ENCODE results near the gene UBALD2. TPM values are rescaled to one million over a fixed set of nuclear protein-coding genes. Genes with fewer than 3 reads are reported as not detected.
A peak's percentile ranks its signal among the peaks of the same experiment; 100 is the strongest.

Gene UBALD2
- total RNA-seq, 1 donor from 2014 or later = 217 TPM

DNA sequence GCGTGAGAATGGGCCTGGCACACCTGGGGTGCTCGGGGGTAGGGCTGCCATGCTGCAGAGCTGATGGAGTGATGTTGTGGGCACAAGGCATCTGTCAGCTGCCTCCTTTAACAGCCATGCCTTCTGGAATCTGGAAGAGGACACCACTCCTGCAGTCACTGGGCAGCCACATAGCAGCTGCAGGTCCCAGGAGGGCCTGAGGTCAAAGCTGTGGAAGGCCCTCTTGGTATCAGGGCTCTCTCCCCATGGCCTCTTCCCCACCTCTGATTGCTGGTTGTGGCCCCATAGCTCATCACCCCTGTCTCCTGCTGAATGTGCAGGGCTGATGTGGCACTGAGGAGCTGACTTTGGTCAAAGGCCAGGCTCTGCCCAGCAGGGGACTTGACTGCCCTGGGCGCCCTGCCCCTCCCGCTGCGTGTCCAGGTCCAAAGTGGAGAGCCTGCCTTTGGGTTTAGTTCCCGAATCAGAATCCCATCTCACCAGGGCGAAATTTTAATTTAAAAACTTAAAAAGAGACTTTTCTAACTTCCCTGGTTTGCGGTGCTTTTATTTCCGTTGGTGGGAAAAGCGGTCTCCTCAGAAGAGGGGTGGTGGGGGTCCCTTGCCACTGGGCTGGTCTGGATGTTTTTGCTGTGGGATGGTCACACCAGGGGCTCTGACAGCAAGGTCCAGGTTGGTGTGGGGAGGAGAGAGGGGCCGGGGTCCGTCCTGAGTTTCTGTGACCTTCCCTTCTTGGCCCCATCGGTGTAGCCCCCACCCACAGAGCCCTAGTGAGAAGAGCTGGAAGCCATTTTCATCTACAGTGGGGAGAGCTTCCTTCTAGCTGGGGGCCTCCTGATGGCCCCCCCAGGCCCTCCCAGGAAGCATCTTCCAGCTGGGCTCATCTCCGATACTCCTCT is 5.9 kb downstream of the UBALD2 start:
- no peaks in the 10 kb centered on the region for H3K27me3 Mint-ChIP-seq (ENCODE audit: insufficient read depth)
- peaks cover 45% of the 10 kb centered on the region for H3K4me1 Mint-ChIP-seq (ENCODE audit: low read depth)
- peaks cover 36% of the 10 kb centered on the region for H3K36me3 Mint-ChIP-seq (ENCODE audit: low read depth)
- H3K4me3 Mint-ChIP-seq = peak overlapping the region; percentile 79
- peak overlapping the region; percentile 94 for H3K27ac Mint-ChIP-seq
- no peaks in the 10 kb centered on the region for H3K9me3 Mint-ChIP-seq
- no peak for DNase-seq (ENCODE audit: low spot score)
- intact Hi-C loops (cut with micrococcal nuclease) = loop anchor here (10.0 kb wide), 1 partner anchor 366 kb away; the partner anchor contains the start of gene MRPL38

DNA sequence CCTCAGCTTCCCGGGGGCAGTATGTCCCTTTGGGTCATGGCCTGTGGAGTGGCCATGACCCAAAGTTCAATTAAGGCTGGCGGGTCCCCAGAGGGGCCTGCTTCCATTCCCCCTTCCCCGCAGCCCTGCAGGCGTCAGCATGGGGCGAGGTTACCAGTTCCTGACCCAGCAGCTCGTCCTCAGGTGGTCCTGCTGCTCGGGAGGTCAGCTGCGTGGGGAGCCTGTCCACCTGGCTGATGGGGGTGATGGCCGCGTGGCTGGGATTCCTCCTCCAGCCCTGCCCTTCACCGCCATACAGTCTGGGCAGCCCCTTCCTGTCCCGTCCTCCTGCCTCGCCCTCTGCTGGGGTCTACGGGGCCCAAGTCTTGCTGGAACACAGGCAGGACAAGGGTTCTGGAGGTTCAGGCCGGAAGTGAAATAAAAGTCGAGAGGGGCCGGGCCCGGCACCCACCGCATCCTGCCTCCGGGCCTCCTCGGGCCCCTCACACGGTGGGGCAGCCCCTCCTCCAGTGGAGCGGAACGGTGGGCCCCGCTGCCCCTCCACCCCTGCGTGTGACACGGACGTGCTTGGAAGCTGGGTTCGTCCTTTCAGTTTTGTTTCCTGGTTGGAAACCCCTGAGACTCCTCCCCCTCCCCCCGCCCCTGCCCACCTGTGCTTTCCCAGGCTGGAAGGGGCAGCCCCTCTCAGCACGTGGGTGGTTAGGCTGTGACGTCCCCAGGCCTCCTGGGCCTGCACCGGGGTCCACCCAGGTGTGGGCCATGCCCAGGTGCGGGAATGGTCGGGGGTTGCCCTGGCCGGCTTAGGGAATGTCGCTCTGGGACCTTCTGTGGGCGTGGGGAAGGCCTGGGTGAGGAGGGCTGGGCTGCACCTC is 6.8 kb downstream of the UBALD2 start:
- peak; percentile 70 for DNase-seq (ENCODE audit: low spot score)
- intact Hi-C loops (cut with micrococcal nuclease) = loop anchor here (1.0 to 10.0 kb wide), 4 partner anchors 8 to 367 kb away; partner anchors contain the start of genes MRPL38 and RNF157
- Mint-ChIP-seq H3K27ac (peak overlapping the region; percentile 94), H3K27me3 (ENCODE audit: insufficient read depth) (no peaks in the 10 kb centered on the region), H3K9me3 (no peaks in the 10 kb centered on the region), H3K4me1 (ENCODE audit: low read depth) (peaks cover 45% of the 10 kb centered on the region), H3K36me3 (ENCODE audit: low read depth) (peaks cover 30% of the 10 kb centered on the region), H3K4me3 (peak overlapping the region; percentile 79)

DNA sequence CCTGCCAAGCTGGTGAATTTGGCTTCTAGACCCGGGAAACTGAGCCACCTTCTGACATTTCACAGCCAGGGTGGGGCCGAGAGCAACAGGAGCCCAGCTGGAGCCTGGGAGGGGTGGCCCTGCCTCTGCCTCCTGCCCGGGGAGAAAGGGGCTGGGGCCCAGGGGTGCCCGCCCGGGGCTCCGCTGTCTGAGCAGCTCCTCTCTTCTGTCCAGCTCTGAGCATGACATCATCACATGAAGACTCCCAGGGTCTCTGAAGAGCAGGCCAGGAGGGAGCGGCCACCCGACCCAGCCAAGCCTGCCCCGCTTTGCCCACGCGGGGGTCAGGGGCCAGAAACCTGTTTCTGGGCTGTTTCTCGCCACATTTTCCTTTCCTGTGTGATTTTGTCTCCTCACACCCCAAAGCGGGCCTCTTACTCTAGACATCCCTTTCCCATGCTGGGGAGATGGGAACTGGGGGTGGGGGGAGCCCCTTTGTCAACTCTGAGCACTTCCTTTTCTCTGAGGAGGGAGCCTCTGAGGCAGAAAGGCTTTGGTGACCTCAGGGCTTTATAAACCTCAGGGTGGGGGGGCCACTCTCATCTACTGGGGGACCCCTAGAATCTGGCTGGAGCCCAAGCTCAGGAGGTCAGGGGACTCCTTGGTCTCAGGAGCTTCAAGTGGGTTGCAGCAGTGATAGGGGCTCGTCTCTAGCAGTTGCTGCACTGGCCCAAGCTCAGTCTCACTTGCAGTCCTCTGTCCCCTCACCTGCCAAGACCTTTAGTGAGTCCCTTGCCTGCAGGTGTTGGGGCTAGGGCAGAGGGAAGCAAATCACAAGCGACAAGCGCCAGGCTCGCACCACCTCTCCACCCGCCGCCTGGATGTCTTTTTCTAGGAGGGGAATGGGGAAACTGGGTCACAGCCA is 7.6 kb downstream of the UBALD2 start:
- peaks cover 23% of the 10 kb centered on the region for H3K36me3 Mint-ChIP-seq (ENCODE audit: low read depth)
- peak overlapping the region; percentile 79 for H3K4me3 Mint-ChIP-seq
- no peaks in the 10 kb centered on the region for H3K9me3 Mint-ChIP-seq
- peaks cover 42% of the 10 kb centered on the region for H3K4me1 Mint-ChIP-seq (ENCODE audit: low read depth)
- no peaks in the 10 kb centered on the region for H3K27me3 Mint-ChIP-seq (ENCODE audit: insufficient read depth)
- peak overlapping the region; percentile 94 for H3K27ac Mint-ChIP-seq
- no peak for DNase-seq (ENCODE audit: low spot score)
- intact Hi-C loops (cut with micrococcal nuclease) = loop anchor here (1.0 to 10.0 kb wide), 5 partner anchors 8 to 368 kb away; partner anchors contain the start of genes MRPL38 and RNF157

DNA sequence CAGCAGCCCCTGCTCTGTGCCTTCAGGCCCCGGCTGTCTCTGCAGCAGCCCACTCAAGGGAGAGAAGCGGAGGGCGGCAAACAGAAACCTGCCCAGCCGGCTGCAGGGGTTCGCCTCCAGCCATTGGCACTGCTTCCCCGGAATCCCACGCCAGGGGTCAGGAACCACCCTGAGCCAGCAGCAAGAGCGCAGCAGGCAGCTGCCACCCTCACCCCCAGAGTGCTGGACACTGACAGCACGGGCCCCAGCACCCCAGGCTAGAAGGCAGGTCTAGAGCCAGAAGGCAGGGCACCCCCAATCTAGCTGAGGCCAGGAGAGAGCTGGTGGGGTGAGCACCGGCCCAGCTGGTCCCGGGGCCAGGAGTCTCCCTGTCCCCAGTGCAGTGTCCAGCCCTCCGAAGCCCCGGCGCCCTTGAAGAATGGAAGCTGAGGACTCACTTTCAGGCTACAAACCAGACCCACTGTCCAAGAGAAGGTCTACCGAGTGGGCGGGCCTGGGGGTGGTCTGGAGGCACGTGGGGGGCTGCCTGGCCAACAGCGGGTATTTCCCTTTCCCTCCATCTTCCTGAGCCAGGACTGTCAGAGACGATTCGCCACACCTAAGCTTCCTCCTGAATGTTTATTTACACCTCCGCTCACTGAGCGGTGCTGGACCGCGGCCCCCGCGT is 8.4 kb downstream of the UBALD2 start:
- H3K4me1 Mint-ChIP-seq (ENCODE audit: low read depth) = peaks cover 37% of the 10 kb centered on the region
- peak overlapping the region; percentile 94 for H3K27ac Mint-ChIP-seq
- H3K9me3 Mint-ChIP-seq = no peaks in the 10 kb centered on the region
- H3K4me3 Mint-ChIP-seq = no peak overlapping the region
- peaks cover 17% of the 10 kb centered on the region for H3K36me3 Mint-ChIP-seq (ENCODE audit: low read depth)
- intact Hi-C loops (cut with micrococcal nuclease) = loop anchor here (1.0 to 10.0 kb wide), 3 partner anchors 33 to 369 kb away; partner anchors contain the start of genes MRPL38 and RNF157
- H3K27me3 Mint-ChIP-seq (ENCODE audit: insufficient read depth) = no peaks in the 10 kb centered on the region
- DNase-seq (ENCODE audit: low spot score) = no peak

DNA sequence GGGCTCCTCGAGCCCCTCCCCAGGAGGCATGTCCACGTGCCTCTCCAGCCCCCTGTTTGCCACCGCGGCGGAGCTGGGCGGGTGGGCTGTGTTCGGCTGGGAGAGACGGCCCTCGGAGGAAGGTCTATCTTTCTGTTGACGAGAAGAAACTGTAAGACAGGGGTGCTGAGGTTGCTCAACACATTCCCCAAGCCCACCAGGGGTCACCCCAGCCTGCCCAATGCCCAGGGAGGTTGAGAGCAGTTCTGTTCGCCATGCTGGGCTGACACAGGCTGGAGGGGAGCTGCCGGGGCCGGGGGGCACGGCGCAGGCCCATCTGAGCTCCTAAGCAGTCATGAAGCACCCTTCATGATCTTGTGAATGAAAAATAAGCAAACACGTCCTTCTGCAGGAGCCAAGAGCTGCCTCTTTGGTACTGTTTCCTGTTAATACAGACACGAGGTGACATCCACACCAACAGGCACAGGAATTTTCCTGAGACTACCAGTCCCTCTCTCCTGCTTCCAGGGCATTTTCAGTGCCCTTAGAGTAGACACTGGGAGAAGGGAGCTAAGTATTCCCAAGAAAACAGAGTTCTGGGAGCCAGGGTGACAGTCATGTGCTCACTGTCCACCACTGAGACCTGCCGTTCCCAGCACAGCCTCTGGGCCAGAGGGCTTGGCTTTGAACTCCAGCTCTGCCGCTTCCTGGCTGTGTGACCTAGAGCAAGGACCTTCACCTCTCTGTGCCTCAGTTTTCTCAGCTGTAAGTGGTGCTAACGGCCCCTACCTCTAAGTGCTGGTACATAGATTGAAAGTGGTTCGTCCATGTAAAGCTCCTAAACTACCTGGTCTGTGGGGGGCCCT is 9.2 kb downstream of the UBALD2 start:
- H3K36me3 Mint-ChIP-seq (ENCODE audit: low read depth) = peaks cover 12% of the 10 kb centered on the region
- intact Hi-C loops (cut with micrococcal nuclease) = loop anchor here (10.0 kb wide), 1 partner anchor 370 kb away; the partner anchor contains the start of gene MRPL38

DNA sequence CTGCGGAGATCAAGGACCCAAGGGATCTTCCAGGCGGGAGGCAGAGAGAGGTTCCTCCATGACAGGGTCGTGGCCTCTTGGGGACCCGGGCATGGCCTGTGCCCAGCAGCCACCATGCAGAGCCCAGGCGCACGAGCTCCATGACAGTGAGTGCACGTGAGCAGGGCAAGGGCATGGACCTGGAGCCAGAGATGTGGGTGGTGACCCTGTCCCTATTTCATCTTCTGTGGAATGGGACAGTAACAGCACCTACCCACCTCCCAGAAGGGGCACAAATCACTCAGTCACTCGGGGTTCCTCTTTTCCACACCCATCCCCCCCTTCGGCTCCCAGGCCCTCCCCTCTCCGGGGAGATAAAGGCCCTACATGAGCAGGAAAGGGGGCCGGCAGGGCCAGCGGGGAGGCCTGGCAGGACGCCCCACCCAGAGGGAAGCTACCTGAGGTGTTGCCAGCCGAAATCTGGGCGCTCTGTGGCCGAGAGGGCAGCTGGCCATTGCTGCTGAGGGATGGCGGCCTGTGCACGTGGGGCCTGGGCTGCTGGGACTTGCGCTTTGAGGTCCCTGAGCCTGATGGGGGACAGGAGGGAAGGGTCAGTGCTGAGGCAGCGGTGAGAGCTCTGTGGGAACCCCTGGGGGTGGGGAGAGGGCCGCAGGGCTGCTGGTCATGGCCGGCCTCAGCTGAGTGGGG is 10.4 kb downstream of the UBALD2 start:
- Mint-ChIP-seq H3K4me3 (no peak overlapping the region), H3K27me3 (ENCODE audit: insufficient read depth) (no peaks in the 10 kb centered on the region)

More for the DNA sequence above, 9.2 kb downstream of the UBALD2 start:
- H3K27ac Mint-ChIP-seq = peak overlapping the region; percentile 18
- H3K4me3 Mint-ChIP-seq = no peak overlapping the region
- H3K27me3 Mint-ChIP-seq (ENCODE audit: insufficient read depth) = no peaks in the 10 kb centered on the region
- no peak for DNase-seq (ENCODE audit: low spot score)
- H3K9me3 Mint-ChIP-seq = no peaks in the 10 kb centered on the region
- peaks cover 31% of the 10 kb centered on the region for H3K4me1 Mint-ChIP-seq (ENCODE audit: low read depth)

DNA sequence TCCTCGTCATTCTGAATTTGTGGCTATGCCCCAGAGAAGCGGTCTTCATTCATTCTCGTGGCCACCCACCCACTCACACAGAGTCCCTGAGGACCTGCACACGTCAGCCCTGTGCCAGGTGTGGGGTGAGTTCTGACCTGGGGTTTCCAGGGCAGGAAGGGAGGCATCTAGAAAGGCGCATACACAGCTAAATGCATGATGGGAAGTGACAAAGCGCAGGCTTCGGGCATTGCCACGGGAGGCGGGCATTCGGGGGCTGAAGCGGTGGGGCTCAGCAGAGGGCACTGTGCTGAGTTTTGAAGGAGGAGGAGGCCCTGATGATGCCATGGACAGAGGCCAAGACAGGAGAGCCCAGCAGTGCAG is 10.9 kb downstream of the UBALD2 start:
- no peaks in the 10 kb centered on the region for H3K9me3 Mint-ChIP-seq
- intact Hi-C loops (cut with micrococcal nuclease) = loop anchor here (10.0 kb wide), 1 partner anchor 371 kb away; the partner anchor contains the start of gene MRPL38
- H3K4me3 Mint-ChIP-seq = no peak overlapping the region
- H3K27me3 Mint-ChIP-seq (ENCODE audit: insufficient read depth) = no peaks in the 10 kb centered on the region
- H3K36me3 Mint-ChIP-seq (ENCODE audit: low read depth) = peaks cover under 1% of the 10 kb centered on the region
- H3K4me1 Mint-ChIP-seq (ENCODE audit: low read depth) = peaks cover 19% of the 10 kb centered on the region
- DNase-seq (ENCODE audit: low spot score) = no peak
- H3K27ac Mint-ChIP-seq = peak overlapping the region; percentile 55

More for the DNA sequence above, 10.4 kb downstream of the UBALD2 start:
- intact Hi-C loops (cut with micrococcal nuclease) = loop anchor here (10.0 kb wide), 1 partner anchor 371 kb away; the partner anchor contains the start of gene MRPL38
- Mint-ChIP-seq H3K36me3 (ENCODE audit: low read depth) (peaks cover 5% of the 10 kb centered on the region), H3K4me1 (ENCODE audit: low read depth) (peaks cover 24% of the 10 kb centered on the region), H3K9me3 (no peaks in the 10 kb centered on the region), H3K27ac (peak overlapping the region; percentile 55)
- no peak for DNase-seq (ENCODE audit: low spot score)

DNA sequence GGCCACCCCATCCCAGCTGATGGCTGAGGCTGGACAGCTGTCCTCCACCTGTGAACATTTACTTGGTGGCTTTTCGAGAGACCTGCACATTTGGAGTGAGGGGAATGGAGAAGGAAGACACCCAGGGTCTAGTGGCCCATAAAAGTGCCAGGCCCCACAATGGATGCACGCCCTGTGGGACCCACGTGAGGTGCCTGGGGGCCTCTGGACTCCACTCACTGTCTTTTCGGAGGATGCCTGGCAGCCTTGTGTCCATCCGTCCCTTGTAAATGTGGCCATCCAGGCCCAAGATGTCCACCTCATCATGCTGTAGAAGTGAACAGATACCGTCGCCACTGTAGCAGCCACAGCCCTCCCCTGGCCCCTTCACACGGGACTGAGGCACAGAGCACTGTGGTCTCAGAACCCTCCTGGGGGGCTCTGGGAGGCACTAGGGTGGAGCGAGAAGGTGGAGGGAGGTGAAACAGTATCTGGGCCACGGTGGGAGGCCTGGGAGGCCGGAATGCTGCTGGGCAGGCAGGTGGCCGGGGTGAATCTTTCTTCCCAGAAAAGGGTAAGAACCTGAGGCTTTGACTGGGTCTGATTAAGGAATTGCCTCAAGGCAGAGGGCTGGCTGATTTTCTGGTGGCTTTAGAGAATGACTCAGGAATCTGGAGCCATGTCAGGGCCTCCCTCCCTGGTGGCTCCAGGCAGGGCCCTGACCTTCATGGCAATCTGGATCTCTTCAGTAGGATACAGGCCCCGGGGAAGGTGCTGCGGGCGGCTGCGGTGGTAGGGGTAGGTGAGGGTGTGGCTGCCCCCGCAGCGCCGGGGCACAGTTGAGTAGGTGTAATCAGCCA is 11.5 kb downstream of the UBALD2 start:
- H3K4me3 Mint-ChIP-seq = no peak overlapping the region
- no peak for DNase-seq (ENCODE audit: low spot score)
- intact Hi-C loops (cut with micrococcal nuclease) = loop anchor here (10.0 kb wide), 1 partner anchor 372 kb away; the partner anchor contains the start of gene MRPL38
- no peak overlapping the region for H3K27ac Mint-ChIP-seq
- no peaks in the 10 kb centered on the region for H3K9me3 Mint-ChIP-seq
- peaks cover 14% of the 10 kb centered on the region for H3K4me1 Mint-ChIP-seq (ENCODE audit: low read depth)
- H3K27me3 Mint-ChIP-seq (ENCODE audit: insufficient read depth) = no peaks in the 10 kb centered on the region
- no peaks in the 10 kb centered on the region for H3K36me3 Mint-ChIP-seq (ENCODE audit: low read depth)

DNA sequence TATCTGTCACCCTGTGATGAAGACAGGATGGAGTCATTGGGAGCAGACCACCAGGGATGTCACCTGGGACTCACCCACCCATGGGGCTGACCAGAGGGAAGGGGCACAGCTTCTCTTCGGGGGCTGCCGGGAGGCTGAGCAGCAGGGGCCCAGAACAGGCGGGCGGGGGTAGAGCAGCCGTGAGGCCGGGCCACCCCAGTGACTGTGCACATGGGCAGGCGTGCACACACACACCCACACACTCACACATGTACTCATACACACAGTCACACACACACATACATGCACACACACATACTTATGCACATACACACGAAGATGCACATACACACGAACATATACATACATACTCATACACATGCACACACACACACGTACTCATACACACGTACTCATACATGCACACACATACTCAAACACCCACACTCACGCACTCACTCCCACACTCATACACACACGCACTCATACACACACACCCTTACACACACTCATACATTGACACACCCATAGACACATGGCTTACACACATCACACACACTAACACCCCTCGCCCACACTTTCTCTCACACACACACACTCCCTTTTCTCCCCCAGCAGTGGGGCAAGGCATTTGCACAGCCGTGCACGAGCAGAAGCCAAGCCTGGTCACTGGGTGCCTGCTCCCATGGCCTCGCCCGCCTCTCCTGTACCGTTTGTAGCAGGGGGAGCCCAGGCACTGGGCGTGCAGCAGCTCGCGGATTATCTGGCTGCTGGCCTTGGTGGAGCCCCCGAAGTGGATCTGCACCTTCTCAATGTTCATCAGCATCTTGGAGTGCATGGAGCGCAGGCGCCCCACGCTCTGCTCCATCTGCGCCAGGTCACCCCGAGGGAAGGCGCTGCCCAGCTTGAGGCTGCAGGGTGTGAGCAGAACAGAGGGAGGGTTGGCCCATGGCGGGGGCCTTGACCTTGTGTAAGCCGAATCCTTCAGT is 12.4 kb downstream of the UBALD2 start:
- no peak overlapping the region for H3K4me3 Mint-ChIP-seq
- intact Hi-C loops (cut with micrococcal nuclease) = loop anchor here (10.0 kb wide), 1 partner anchor 373 kb away; the partner anchor contains the start of gene MRPL38
- no peak for DNase-seq (ENCODE audit: low spot score)
- no peaks in the 10 kb centered on the region for H3K36me3 Mint-ChIP-seq (ENCODE audit: low read depth)
- no peaks in the 10 kb centered on the region for H3K27me3 Mint-ChIP-seq (ENCODE audit: insufficient read depth)
- peak overlapping the region; percentile 8 for H3K27ac Mint-ChIP-seq
- H3K9me3 Mint-ChIP-seq = no peaks in the 10 kb centered on the region
- H3K4me1 Mint-ChIP-seq (ENCODE audit: low read depth) = peaks cover 14% of the 10 kb centered on the region

Measured in activated T-helper 1 cell treated with anti-CD3 and anti-CD28 coated beads, Interleukin-12 subunit alpha, Interleukin-12 subunit beta, Interleukin-2, Interleukin-4 antibody, amounts not matched to agents 30 ng/mL and 10 ng/mL and 1 ng/mL, durations not matched to agents 14 hours and 24 hours and 36 hours (primary cell).